HepG2 (cell line): ENCODE data around the gene LRP1-AS. TPM values are rescaled to one million over a fixed set of nuclear protein-coding genes. Genes with fewer than 3 reads are reported as not detected.

Source experiments
- BHLHE40 ChIP-seq: IDR thresholded peaks from 2 replicates; pipeline ENCODE4 v1.6.1; 2011; ENCODE audit warnings: low read length, improper control_type of control experiment
- FOXP1 ChIP-seq, 2 experiments: fragments of 450-650 bp in 1 of 2; IDR thresholded peaks; 2 replicates each; pipeline ENCODE4 v1.6.1; 2017 to 2018; ENCODE audit warnings: antibody characterized with exemption in 1 of 2
- JDP2 ChIP-seq: sonication (generic); formaldehyde crosslinking; IDR thresholded peaks from 2 replicates; pipeline ENCODE4 v1.8.1; 2022; ENCODE audit warnings: missing genetic modification reagents, borderline replicate concordance
- POGK ChIP-seq: sonication (generic); formaldehyde crosslinking; conservative IDR thresholded peaks from 2 replicates; pipeline ENCODE4 v1.8.0; 2022; ENCODE audit warnings: mild to moderate bottlenecking, moderate library complexity, missing genetic modification reagents
- REL ChIP-seq: sonication (generic); formaldehyde crosslinking; conservative IDR thresholded peaks from 2 replicates; pipeline ENCODE4 v1.8.0; 2022; ENCODE audit warnings: mild to moderate bottlenecking, missing genetic modification reagents, moderate library complexity
- ZBTB14 ChIP-seq: sonication (generic); formaldehyde crosslinking; IDR thresholded peaks from 2 replicates; pipeline ENCODE4 v1.4.0; 2020; ENCODE audit warnings: missing genetic modification reagents
- polyA plus RNA-seq, 8 experiments: library from polyadenylated mRNA; depleted of rRNA in 3 of 8; stranded (reverse) in 7 of 8; unstranded in 1 of 8; fragments of >200 nt; fragmentation: Illumina TruSeq in 4 of 8; extraction: Trizol in 4 of 8; gene quantifications; 2 replicates each; pipeline versions ENCODE4 v1.2.1 to v1.2.3, GENCODE V29; 2011 to 2016; ENCODE audit warnings: low read depth in 4 of 8, missing spikeins in 1 of 8, mixed read lengths in 1 of 8; ENCODE audit not compliant: insufficient read depth in 1 of 8
- total RNA-seq, 5 experiments: library from RNA; depleted of rRNA; stranded (reverse); fragments of >200 nt; fragmentation: Illumina TruSeq; extraction: Trizol; gene quantifications; 2 replicates each; pipeline ENCODE4 v1.2.3, GENCODE V29; 2016; ENCODE audit warnings: low read depth in 1 of 5
- TF ChIP-seq, protein P1 (sequence below): fragments of 450-650 bp; IDR thresholded peaks from 2 replicates; pipeline ENCODE4 v1.6.1; 2017; ENCODE audit warnings: mild to moderate bottlenecking
- TF ChIP-seq, protein P2 (sequence below): sonication (generic); formaldehyde crosslinking; IDR thresholded peaks from 2 replicates; pipeline ENCODE4 v1.4.0; 2020; ENCODE audit warnings: missing genetic modification reagents
- TF ChIP-seq, protein P3 (sequence below): sonication (generic); formaldehyde crosslinking; IDR thresholded peaks from 2 replicates; pipeline ENCODE4 v1.5.1; 2020; ENCODE audit warnings: missing genetic modification reagents, mild to moderate bottlenecking, borderline replicate concordance
- TF ChIP-seq, protein P4 (sequence below), 2 experiments: sonication (generic) in 1 of 2; formaldehyde crosslinking in 1 of 2; IDR thresholded peaks; 2 replicates each; pipeline versions ENCODE4 v1.6.1 to v1.9.0; 2014 to 2022; ENCODE audit warnings: antibody characterized with exemption in 1 of 2, borderline replicate concordance in 1 of 2, inconsistent platforms in 1 of 2, low read depth in 1 of 2, missing genetic modification reagents in 1 of 2

Gene LRP1-AS
- total and polyA plus RNA-seq, 2 of the 13 experiments (the other 11 are each of a cell fraction or from before 2014, with no cell fraction given): 0.20 TPM; not detected in 1

GRCh38 chr12:57127101-57127725, 20.2 kb downstream of the LRP1-AS start (continued):
- TF ChIP-seq, protein P1, sequence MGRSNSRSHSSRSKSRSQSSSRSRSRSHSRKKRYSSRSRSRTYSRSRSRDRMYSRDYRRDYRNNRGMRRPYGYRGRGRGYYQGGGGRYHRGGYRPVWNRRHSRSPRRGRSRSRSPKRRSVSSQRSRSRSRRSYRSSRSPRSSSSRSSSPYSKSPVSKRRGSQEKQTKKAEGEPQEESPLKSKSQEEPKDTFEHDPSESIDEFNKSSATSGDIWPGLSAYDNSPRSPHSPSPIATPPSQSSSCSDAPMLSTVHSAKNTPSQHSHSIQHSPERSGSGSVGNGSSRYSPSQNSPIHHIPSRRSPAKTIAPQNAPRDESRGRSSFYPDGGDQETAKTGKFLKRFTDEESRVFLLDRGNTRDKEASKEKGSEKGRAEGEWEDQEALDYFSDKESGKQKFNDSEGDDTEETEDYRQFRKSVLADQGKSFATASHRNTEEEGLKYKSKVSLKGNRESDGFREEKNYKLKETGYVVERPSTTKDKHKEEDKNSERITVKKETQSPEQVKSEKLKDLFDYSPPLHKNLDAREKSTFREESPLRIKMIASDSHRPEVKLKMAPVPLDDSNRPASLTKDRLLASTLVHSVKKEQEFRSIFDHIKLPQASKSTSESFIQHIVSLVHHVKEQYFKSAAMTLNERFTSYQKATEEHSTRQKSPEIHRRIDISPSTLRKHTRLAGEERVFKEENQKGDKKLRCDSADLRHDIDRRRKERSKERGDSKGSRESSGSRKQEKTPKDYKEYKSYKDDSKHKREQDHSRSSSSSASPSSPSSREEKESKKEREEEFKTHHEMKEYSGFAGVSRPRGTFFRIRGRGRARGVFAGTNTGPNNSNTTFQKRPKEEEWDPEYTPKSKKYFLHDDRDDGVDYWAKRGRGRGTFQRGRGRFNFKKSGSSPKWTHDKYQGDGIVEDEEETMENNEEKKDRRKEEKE: no peak
- TF ChIP-seq, protein P2, sequence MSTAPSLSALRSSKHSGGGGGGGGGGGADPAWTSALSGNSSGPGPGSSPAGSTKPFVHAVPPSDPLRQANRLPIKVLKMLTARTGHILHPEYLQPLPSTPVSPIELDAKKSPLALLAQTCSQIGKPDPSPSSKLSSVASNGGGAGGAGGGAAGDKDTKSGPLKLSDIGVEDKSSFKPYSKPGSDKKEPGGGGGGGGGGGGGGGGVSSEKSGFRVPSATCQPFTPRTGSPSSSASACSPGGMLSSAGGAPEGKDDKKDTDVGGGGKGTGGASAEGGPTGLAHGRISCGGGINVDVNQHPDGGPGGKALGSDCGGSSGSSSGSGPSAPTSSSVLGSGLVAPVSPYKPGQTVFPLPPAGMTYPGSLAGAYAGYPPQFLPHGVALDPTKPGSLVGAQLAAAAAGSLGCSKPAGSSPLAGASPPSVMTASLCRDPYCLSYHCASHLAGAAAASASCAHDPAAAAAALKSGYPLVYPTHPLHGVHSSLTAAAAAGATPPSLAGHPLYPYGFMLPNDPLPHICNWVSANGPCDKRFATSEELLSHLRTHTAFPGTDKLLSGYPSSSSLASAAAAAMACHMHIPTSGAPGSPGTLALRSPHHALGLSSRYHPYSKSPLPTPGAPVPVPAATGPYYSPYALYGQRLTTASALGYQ (CRISPR knock-in tag): no peak; the same call in 1 of the 2 replicates
- TF ChIP-seq POGK (CRISPR knock-in tag) (no peak; the same call in 1 of the 2 replicates), BHLHE40 (peak; percentile 72; the same call in 1 of the 2 replicates), FOXP1 (IDR thresholded peaks at IDR 0.05) (no peak), FOXP1 (CRISPR knock-in tag; IDR thresholded peaks at IDR 0.05) (peak; percentile 13; the same call in 1 of the 2 replicates), ZBTB14 (no peak), JDP2 (CRISPR knock-in tag) (no peak), REL (no peak)
- TF ChIP-seq, protein P3, sequence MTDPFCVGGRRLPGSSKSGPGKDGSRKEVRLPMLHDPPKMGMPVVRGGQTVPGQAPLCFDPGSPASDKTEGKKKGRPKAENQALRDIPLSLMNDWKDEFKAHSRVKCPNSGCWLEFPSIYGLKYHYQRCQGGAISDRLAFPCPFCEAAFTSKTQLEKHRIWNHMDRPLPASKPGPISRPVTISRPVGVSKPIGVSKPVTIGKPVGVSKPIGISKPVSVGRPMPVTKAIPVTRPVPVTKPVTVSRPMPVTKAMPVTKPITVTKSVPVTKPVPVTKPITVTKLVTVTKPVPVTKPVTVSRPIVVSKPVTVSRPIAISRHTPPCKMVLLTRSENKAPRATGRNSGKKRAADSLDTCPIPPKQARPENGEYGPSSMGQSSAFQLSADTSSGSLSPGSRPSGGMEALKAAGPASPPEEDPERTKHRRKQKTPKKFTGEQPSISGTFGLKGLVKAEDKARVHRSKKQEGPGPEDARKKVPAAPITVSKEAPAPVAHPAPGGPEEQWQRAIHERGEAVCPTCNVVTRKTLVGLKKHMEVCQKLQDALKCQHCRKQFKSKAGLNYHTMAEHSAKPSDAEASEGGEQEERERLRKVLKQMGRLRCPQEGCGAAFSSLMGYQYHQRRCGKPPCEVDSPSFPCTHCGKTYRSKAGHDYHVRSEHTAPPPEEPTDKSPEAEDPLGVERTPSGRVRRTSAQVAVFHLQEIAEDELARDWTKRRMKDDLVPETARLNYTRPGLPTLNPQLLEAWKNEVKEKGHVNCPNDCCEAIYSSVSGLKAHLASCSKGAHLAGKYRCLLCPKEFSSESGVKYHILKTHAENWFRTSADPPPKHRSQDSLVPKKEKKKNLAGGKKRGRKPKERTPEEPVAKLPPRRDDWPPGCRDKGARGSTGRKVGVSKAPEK (CRISPR knock-in tag): no peak
- TF ChIP-seq, protein P4, sequence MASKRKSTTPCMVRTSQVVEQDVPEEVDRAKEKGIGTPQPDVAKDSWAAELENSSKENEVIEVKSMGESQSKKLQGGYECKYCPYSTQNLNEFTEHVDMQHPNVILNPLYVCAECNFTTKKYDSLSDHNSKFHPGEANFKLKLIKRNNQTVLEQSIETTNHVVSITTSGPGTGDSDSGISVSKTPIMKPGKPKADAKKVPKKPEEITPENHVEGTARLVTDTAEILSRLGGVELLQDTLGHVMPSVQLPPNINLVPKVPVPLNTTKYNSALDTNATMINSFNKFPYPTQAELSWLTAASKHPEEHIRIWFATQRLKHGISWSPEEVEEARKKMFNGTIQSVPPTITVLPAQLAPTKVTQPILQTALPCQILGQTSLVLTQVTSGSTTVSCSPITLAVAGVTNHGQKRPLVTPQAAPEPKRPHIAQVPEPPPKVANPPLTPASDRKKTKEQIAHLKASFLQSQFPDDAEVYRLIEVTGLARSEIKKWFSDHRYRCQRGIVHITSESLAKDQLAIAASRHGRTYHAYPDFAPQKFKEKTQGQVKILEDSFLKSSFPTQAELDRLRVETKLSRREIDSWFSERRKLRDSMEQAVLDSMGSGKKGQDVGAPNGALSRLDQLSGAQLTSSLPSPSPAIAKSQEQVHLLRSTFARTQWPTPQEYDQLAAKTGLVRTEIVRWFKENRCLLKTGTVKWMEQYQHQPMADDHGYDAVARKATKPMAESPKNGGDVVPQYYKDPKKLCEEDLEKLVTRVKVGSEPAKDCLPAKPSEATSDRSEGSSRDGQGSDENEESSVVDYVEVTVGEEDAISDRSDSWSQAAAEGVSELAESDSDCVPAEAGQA (IDR thresholded peaks at IDR 0.05; ENCODE audit: low read depth): no peak
- TF ChIP-seq, protein P4 (CRISPR knock-in tag; IDR thresholded peaks at IDR 0.05; ENCODE audit: borderline replicate concordance): no peak
